GM11168 (cell line): Measurements from ENCODE around the gene KRIT1.
"Not testable (repeated sequence)": the region's sequence is repeated elsewhere in the genome, so short reads cannot be mapped to it uniquely, and the experiment has no call there.

Experiments used
- in situ Hi-C: fragments of 300-500 bp; cut with MboI; formaldehyde crosslinking; loops from one replicate; pipeline ENCODE4 v1.12.0; 2022; ENCODE audit warnings: low sequenced_read_pairs; ENCODE audit not compliant: unreplicated experiment

The KRIT1 gene

DNA sequence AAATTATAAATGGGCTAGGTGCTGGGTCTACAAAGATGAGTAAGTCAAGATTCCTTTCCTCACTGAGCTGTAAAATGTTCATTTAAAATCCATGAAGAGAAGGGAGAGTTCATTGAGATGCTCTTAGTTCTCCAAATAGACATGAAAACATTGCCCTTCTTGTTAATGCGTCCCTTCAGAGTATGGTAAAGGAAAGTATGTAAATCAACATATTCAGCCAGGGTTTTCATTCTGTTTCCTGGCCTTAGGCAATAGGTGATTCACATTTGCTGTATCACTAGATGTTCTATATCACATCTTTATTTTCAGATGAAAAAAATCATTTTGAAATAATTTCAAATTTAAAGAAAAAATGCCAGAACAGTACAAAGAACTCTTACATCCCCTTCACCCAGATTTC lies 5.5 kb upstream of the KRIT1 start:
- in situ Hi-C loops: no loop called here

DNA sequence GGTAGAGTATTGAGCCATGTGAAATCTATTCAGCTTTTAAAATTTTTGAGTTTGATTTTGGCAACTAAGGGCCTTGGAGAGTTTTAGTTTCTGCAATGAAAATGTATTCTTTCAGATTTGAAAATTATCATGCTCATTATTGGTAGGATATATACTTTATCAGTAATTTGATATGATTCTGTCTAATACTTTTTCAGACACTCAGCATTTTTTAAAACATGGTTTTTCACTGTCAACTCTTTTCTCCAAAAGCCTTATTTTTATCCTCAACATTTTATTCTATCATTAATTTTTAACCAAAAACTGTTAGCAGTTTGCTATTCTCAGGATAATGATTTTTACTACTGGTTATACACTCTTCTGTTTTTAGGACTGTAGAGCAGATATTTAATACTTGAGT lies 4.9 kb upstream of the KRIT1 start:
- in situ Hi-C loops: no loop called here

- in situ Hi-C loops: no loop called here
These were observed 817 bp upstream of the KRIT1 start for GRCh38 chr7:92246360-92247101.

- in situ Hi-C loops: no loop called here
These were observed 767 bp downstream of the KRIT1 start for GRCh38 chr7:92244808-92245486.

GRCh38 chr7:92242972-92243371 lies 2.7 kb downstream of the KRIT1 start:
- in situ Hi-C loops: no loop called here

DNA sequence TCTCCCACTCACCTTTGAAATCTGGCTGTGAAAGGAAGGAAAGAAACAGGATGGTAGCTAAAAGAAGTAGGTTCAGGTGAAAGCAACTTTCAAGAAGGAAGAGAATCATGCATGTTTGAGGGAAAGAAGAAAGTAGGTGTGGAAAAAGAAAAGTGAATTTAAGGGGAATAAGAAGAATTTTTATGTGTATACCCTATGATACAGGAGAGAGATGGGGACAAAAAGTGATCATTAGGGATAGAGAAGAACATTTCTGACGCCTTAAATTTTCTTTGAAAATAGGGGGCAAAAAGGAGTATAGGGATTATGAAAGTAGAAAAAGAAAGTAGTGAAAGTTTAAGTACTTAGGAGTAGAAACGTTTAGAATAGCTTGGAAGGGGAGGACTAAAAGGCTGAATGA lies 15.2 kb downstream of the KRIT1 start:
- in situ Hi-C loops: no loop called here

GRCh38 chr7:92228742-92229141 lies 17.0 kb downstream of the KRIT1 start:
- in situ Hi-C loops: no loop called here

GRCh38 chr7:92228100-92228499 lies 17.6 kb downstream of the KRIT1 start:
- in situ Hi-C loops: no loop called here

GRCh38 chr7:92226981-92227380 lies 18.7 kb downstream of the KRIT1 start:
- in situ Hi-C loops: no loop called here

GRCh38 chr7:92221766-92222165 lies 23.9 kb downstream of the KRIT1 start:
- in situ Hi-C loops: no loop called here

GRCh38 chr7:92206672-92207071 lies 39.0 kb downstream of the KRIT1 start:
- in situ Hi-C loops: no loop called here

DNA sequence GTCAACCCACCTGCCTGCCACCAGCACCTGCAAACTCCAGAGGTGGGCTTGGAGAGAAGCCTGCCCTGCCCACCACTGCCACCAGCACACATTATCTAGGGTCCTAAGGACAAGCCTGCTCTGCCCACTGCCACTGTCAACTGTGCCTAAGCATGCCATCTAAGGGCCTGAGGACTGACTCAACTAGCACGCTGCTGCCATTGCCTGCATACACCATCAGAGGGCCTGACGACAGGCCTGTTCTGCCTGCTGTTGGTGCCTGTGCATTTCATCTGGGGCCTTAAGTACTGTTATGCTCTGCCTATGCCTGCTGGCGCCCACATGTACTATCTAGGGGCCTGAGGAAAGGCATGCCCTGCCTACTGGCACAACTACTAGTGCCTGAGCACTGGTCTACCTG lies 39.7 kb downstream of the KRIT1 start:
- in situ Hi-C loops: no loop called here

GRCh38 chr7:92200791-92201190 lies 44.9 kb downstream of the KRIT1 start:
- in situ Hi-C loops: no loop called here

DNA sequence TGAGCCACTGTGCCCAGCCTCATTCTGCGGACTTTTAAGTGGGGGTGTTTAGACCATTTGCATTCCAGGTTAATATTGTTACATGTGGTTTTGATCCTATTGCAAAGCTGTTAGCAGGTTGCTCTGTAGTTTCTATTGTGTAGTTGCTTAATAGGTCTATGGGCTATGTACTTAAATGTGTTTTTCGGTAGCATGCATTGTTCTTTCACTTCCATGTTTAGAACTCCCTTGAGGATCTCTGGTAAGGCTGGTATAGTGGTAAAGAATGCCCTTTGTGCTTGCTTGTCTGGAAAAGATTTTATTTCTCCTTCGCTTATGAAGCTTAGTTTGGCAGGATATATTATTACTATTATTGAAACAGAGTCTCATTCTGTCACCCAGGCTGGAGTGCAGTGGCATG lies 53.4 kb downstream of the KRIT1 start:
- in situ Hi-C loops: no loop called here

DNA sequence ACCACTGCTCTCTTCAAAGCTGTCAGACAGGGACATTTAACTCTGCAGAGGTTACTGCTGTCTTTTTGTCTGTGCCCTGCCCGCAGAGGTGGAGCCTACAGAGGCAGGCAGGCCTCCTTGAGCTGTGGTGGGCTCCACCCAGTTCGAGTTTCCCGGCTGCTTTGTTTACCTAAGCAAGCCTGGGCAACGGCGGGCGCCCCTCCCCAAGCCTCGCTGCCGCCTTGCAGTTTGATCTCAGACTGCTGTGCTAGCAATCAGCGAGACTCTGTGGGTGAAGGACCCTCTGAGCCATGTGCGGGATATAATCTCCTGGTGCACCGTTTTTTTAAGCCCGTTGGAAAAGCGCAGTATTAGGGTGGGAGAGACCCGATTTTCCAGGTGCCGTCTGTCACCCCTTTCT lies 56.5 kb downstream of the KRIT1 start:
- in situ Hi-C loops: not testable (repeated sequence)

GRCh38 chr7:92184294-92184693 lies 61.4 kb downstream of the KRIT1 start:
- in situ Hi-C loops: not testable (repeated sequence)

DNA sequence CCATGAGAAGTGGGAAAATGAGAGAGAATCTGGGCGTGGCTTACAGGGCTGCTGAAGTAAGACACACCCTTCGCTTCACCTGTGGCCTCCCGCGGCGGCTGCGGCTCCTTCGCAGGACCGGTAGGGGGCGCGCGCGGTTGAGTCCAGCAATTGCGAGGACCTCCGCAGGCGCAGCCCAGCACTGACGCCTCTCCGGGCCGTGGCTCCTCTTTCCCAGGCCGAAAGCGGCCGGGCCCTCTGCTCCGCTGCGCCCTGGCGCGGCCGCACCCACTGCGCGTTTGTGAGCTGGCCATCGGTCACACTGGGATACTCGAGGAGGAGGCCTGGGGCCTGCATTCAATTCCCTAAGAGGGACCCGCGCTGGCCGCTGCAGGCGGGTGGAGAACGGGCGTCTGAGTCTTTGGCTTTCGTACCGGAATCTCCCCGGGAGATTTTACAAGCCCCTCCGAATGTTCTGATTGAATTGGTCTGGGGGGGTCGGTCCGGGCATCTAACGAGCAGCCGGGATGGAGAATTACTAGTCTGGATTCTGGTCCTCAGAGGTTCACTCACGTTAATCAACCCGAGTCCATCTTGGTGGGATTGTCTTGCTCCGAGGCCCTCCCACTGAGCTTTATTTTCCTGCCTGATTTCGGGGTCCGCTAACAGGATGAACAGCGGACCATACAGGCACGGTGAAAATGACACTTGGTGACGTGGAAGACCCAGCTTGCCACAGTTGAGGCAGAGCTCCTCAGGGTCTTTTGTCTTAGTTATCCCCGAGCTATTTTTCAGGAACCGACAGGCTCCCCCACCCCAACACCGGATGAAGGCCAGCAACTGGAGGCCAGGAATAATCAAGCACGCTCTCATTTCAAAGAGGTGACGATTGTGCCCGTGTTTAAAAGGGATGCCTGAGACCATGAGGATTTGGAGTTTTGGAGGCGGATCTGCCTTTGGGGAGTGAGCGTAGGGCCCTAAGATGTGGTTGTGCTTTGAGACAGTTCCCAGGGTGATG lies 66.5 kb downstream of the KRIT1 start, which contains the start of gene LRRD1:
Gene LRRD1 (minus strand): TSS at position 215 of the 997 bp plus-strand sequence. CDS start 13,940 bp downstream, outside the sequence.
- in situ Hi-C loops: no loop called here

DNA sequence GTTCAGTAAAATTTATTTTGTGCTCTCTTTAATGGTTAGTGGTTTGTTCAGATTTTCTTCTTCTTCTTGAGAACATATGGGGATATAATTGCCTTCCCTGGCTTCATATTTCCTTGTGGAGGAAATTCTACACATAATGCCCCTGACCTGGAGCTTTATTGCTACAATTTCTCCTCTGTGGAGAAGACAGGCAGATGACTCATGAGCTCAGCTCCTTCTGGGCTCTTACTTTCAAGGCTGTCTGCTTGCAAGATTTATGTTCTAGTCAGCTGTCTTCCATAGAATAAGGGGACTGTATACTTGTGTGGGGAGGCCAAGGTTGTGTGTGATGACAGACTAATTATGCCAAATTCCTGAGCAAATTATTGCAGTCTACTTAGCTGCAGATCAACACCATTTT lies 68.4 kb downstream of the KRIT1 start:
- in situ Hi-C loops: no loop called here

GRCh38 chr7:92169529-92169928 lies 76.2 kb downstream of the KRIT1 start:
- in situ Hi-C loops: not testable (repeated sequence)

- in situ Hi-C loops: no loop called here
These were observed 84.4 kb downstream of the KRIT1 start for GRCh38 chr7:92161271-92161670.
